Breast epithelium (tissue), 3 donors: ENCODE measurements around the gene MTCH2.

Source experiments
- POLR2A ChIP-seq: fragments of 450-650 bp; IDR thresholded peaks from one replicate; pipeline ENCODE4 v1.6.1; 2016; ENCODE audit warnings: antibody characterized with exemption, mild to moderate bottlenecking, moderate library complexity
- POLR2AphosphoS5 ChIP-seq, 3 donors: sonication (generic); formaldehyde crosslinking; IDR thresholded peaks; one replicate each; pipeline ENCODE4 v1.6.1; 2017; ENCODE audit warnings: antibody characterized with exemption in 3 of 3
- TF ChIP-seq, protein P1 (sequence below), 3 donors: fragments of 450-650 bp; IDR thresholded peaks; one replicate each; pipeline ENCODE4 v1.5.1; 2016 to 2017; ENCODE audit warnings: antibody characterized with exemption in 3 of 3, mild to moderate bottlenecking in 3 of 3, moderate library complexity in 3 of 3

DNA sequence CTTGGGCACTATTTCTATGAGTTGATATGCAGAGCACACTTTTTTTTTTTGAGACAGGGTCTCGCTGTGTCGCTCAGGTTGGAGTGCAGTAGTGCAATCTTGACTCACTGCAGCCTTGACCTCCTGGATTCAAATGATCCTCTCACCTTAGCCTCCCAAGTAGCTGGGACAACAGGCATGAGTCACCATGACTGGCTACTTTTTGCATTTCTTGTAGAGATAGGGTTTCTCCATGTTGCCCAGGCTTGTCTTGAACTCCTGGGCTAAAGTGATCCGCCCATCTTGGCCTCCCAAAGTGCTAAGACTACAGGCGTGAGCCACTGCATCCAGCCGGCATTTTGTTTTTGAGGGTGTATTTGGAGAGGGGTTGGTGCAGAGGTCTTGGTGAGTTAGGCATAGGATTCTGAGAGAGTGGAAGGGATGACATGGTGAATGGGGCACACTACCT is 29.9 kb upstream of the MTCH2 start:
- TF ChIP-seq POLR2AphosphoS5 (IDR thresholded peaks at IDR 0.05) (no peak), POLR2A (no peak)
- TF ChIP-seq, protein P1, sequence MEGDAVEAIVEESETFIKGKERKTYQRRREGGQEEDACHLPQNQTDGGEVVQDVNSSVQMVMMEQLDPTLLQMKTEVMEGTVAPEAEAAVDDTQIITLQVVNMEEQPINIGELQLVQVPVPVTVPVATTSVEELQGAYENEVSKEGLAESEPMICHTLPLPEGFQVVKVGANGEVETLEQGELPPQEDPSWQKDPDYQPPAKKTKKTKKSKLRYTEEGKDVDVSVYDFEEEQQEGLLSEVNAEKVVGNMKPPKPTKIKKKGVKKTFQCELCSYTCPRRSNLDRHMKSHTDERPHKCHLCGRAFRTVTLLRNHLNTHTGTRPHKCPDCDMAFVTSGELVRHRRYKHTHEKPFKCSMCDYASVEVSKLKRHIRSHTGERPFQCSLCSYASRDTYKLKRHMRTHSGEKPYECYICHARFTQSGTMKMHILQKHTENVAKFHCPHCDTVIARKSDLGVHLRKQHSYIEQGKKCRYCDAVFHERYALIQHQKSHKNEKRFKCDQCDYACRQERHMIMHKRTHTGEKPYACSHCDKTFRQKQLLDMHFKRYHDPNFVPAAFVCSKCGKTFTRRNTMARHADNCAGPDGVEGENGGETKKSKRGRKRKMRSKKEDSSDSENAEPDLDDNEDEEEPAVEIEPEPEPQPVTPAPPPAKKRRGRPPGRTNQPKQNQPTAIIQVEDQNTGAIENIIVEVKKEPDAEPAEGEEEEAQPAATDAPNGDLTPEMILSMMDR (IDR thresholded peaks at IDR 0.05): no peak
